HG03103 (cell line): ENCODE results near the gene OGFR.
"Not testable (repeated sequence)": the region's sequence is repeated elsewhere in the genome, so short reads cannot be mapped to it uniquely, and the experiment has no call there.

Experiments
- ATAC-seq: cut with Tn5 transposase; IDR thresholded peaks from one replicate; pipeline ENCODE4 v1.9.1; 2021; ENCODE audit warnings: low read depth; ENCODE audit not compliant: unreplicated experiment

OGFR gene

GRCh38 chr20:62853304-62853703, 48.7 kb downstream of the OGFR start:
- ATAC-seq = not testable (repeated sequence)

GRCh38 chr20:62854121-62854520, 49.5 kb downstream of the OGFR start:
- no peak for ATAC-seq

- no peak for ATAC-seq
Measured at GRCh38 chr20:62855120-62855519, 50.5 kb downstream of the OGFR start.

- ATAC-seq = no peak
Measured at GRCh38 chr20:62856931-62857619, 52.4 kb downstream of the OGFR start.

- no peak for ATAC-seq
Measured at GRCh38 chr20:62858058-62858830, 53.6 kb downstream of the OGFR start.

- no peak for ATAC-seq
Measured at GRCh38 chr20:62859721-62860120, 55.1 kb downstream of the OGFR start.

GRCh38 chr20:62860391-62860923, 55.8 kb downstream of the OGFR start:
- no peak for ATAC-seq

- ATAC-seq = peak; percentile 17
Measured at GRCh38 chr20:62860924-62861691, 56.5 kb downstream of the OGFR start.

GRCh38 chr20:62861726-62862336, 57.2 kb downstream of the OGFR start, which contains the start of gene TCFL5:
Gene TCFL5, minus strand, starts transcription at chr20:62861822. Its CDS starts 152 bp downstream, at chr20:62861670.
- ATAC-seq = peak; percentile 63
